Renal cortical epithelial cell (primary cell): ENCODE results near the gene PPT2. TPM values are rescaled to one million over a fixed set of nuclear protein-coding genes. Genes with fewer than 3 reads are reported as not detected.

Experiments
- DNase-seq: peaks from one replicate; pipeline ENCODE4 v3.0.0-alpha.2; 2011; ENCODE audit warnings: low read depth
- total RNA-seq: library from RNA; depleted of rRNA; stranded (reverse); fragments of >200 nt; gene quantifications from 2 replicates; pipeline ENCODE4 v1.2.3, GENCODE V29; 2014

Gene PPT2
- 10.4 and 48.7 TPM in 2 replicates for total RNA-seq

GRCh38 chr6:32153564-32154513, at the start of gene PPT2:
Gene PPT2 (plus strand): TSS chr6:32154141. CDS start chr6:32154595, 454 bp downstream.
- peak; percentile 83 for DNase-seq

DNA sequence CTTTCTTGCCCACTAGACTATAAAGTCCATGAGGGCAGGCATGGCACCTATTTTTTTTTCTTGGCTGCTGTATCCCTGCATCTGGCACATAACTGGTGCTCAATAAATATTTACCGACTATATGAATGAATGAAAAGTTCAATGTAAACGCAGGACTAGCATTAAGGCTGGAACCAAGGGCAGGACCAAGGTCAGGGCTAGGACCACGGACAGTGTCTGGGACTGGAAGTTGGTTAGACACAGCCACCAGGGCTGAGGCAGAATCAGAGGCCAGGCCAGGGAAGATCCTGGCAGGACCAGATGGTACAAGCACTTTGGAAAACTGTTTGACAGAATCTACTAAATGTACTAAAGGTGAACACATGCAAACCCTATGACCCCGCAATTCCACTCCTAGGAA, 48.5 kb upstream of the PPT2 start:
- DNase-seq: no peak

DNA sequence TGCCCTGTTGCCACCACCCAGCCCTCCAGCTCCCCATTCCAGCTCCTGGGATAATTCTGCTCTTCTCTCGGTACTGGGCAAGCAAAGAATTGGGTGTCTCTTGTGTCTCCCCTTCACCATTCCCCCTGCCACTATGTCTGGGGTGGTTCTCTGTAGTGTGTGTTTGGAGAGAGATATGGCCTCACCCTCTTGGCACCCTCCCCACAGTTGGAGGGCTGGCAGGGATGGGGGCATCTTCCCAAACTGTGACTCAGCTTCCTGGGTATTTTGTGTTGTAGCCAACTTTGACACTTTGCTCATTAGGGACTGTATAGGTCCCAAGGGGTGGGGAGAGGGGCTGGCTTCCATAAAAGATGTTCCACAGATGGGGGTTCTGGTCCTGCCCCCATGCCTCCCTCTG, 46.5 kb upstream of the PPT2 start:
- no peak for DNase-seq

DNA sequence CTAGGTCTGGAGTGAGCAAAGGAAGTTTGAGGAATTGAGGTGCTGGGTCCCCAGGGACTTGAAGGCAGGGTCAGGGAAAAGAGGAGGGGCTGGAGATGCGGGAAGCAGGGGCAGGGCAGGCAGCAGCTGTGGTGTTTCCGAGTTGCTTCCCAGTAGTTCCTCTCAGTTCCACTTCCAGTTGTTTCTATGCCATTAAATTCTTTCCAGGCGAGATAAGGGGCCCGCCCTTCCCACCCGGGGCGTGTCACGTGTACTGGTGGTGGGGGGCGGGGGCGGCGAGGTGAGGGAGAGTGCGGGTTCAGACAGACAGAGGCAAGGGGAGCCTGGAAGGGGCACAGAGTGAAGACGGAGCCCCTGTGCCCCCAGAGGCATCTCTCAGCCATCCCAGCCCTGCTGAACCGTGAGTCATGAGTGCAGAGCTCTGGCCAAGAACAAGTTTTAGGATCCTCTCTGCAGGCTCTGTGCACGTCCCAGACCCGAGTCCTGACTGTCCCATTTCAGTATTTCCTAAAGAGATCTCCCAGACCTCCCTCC, 45.8 kb upstream of the PPT2 start:
- DNase-seq: no peak

- no peak for DNase-seq
These were observed 45.2 kb upstream of the PPT2 start for GRCh38 chr6:32108727-32109113.

GRCh38 chr6:32109114-32109764, 44.7 kb upstream of the PPT2 start, which contains the start of gene TNXB:
Gene TNXB (minus strand): TSS chr6:32109338. CDS start chr6:32098198, 11,140 bp downstream.
- no peak for DNase-seq

- DNase-seq: no peak
These were observed 44.2 kb upstream of the PPT2 start for GRCh38 chr6:32109765-32110160.

GRCh38 chr6:32110632-32111031, 43.3 kb upstream of the PPT2 start:
- DNase-seq: no peak

GRCh38 chr6:32111424-32112066, 42.4 kb upstream of the PPT2 start:
- DNase-seq: no peak

- no peak for DNase-seq
These were observed 41.4 kb upstream of the PPT2 start for GRCh38 chr6:32112431-32112980.

GRCh38 chr6:32113386-32114352, 40.3 kb upstream of the PPT2 start:
- DNase-seq: peak; percentile 87

GRCh38 chr6:32114796-32115195, 39.1 kb upstream of the PPT2 start:
- no peak for DNase-seq

GRCh38 chr6:32115623-32116022, 38.3 kb upstream of the PPT2 start:
- no peak for DNase-seq

- DNase-seq: no peak
These were observed 37.3 kb upstream of the PPT2 start for GRCh38 chr6:32116674-32117073.

GRCh38 chr6:32117461-32117860, 36.5 kb upstream of the PPT2 start:
- DNase-seq: no peak

DNA sequence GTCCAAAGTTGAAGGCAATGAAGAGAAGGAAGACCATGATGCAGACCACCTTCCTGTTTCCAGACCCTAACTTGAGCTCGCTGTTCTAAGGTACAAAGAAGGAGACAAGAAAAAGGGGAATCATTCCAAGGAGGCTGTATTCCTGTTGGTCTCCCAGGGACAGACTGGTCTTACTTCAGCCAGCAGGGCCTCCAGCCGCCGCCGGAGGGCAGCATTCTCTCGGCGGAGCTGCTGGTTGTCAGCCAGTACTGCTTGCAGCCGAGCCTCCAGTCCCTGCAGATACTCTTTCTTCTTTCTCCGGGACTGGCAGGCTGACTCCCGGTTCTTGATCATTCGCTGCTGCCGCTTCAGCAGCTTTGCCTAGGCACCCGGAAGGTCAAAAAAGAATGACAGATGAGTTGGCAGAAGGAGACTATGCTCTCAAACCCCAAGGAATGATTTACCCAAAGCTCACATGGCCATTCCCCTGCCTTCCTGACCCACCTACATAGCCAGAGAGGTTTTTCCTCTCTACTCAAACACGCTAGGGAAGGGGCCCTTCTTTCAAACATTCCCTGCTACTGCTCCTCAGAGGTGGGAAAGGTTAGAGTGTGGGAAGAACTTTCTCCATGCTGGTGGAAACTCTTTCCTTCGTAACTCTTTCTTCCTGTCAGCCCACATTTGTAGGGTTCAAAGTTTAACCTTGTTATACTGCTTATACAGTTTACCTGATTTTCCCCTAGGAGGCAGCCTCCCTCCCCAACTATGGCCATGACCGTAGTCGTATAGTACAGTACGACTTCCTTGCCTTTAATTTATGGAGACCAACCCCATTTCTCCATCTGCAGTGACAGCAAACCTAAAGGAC, 34.9 kb upstream of the PPT2 start:
- peak; percentile 75 for DNase-seq

- DNase-seq: no peak
These were observed 33.3 kb upstream of the PPT2 start for GRCh38 chr6:32120573-32121059.

DNA sequence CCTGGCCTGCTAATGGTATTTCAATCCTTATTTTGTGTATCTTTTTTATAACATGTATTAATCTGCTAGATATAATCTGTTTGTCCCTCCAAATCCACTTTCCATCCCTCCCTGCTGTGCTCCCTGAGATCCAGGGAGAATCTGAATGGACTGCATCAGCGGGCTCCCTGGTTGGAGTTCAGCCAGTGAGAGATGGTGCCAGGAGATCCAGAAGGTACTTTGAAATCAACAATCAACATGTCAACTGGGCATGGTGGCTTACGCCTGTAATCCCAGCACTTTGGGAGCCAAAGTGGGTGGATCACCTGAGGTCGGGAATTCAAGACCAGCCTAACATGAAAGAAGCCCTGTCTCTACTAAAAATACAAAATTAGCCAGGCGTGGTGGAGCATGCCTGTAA, 30.3 kb upstream of the PPT2 start:
- no peak for DNase-seq

GRCh38 chr6:32126880-32127279, 27.1 kb upstream of the PPT2 start:
- no peak for DNase-seq

- DNase-seq: no peak
These were observed 26.6 kb upstream of the PPT2 start for GRCh38 chr6:32127409-32127716.
